HL-60 (cell line): ENCODE data around the gene DNMT1.
"Not testable (repeated sequence)": the region's sequence is repeated elsewhere in the genome, so short reads cannot be mapped to it uniquely, and the experiment has no call there.

Source experiments
- DNase-seq, 2 experiments: peaks; one replicate each; pipeline ENCODE4 v3.0.0-alpha.2; 2010 to 2020; ENCODE audit warnings: low read depth in 1 of 2, low spot score in 1 of 2
- H3K27ac ChIP-seq: fragments of 250-450 bp; sonication (Bioruptor Pico); replicated peaks from 2 replicates; pipeline ENCODE4 v1.5.1; 2020; ENCODE audit warnings: mild to moderate bottlenecking, moderate library complexity
- H3K27me3 ChIP-seq: fragments of 250-450 bp; sonication (Bioruptor Pico); 2 replicates; pipeline ENCODE4 v1.5.1; 2021; ENCODE audit warnings: mild to moderate bottlenecking, moderate library complexity; ENCODE audit not compliant: insufficient read depth, poor library complexity, severe bottlenecking
- H3K4me3 ChIP-seq: replicated peaks from 2 replicates; pipeline ENCODE4 v1.5.1; 2011; ENCODE audit warnings: mild to moderate bottlenecking, control low read depth, low read length; ENCODE audit not compliant: insufficient read depth
- CTCF ChIP-seq: IDR thresholded peaks from one replicate; pipeline ENCODE4 v1.5.1; 2011; ENCODE audit warnings: low read length, control low read depth, inconsistent platforms; ENCODE audit not compliant: insufficient read depth
- GABPA ChIP-seq: IDR thresholded peaks from 2 replicates; pipeline ENCODE4 v1.6.1; 2012; ENCODE audit warnings: low read depth
- POLR2AphosphoS5 ChIP-seq: IDR thresholded peaks from 2 replicates; pipeline ENCODE4 v1.6.1; 2012; ENCODE audit warnings: low read depth
- REST ChIP-seq: IDR thresholded peaks from 2 replicates; pipeline ENCODE4 v1.6.1; 2012; ENCODE audit warnings: low read depth; ENCODE audit not compliant: insufficient replicate concordance
- SPI1 ChIP-seq: IDR thresholded peaks from 2 replicates; pipeline ENCODE4 v1.6.1; 2012; ENCODE audit warnings: low read depth, mild to moderate bottlenecking, borderline replicate concordance

Gene DNMT1

GRCh38 chr19:10180459-10180858, 14.3 kb downstream of the DNMT1 start:
- TF ChIP-seq GABPA (no peak), POLR2AphosphoS5 (no peak), CTCF (no peak), SPI1 (no peak), REST (no peak)
- no peaks in the 10 kb centered on the region for H3K27me3 ChIP-seq
- H3K4me3 ChIP-seq = no peak overlapping the region
- no peak overlapping the region for H3K27ac ChIP-seq
- no peak for DNase-seq

GRCh38 chr19:10180024-10180423, 14.7 kb downstream of the DNMT1 start:
- not testable (repeated sequence) for H3K27ac ChIP-seq, DNase-seq, H3K4me3 ChIP-seq, H3K27me3 ChIP-seq

- DNase-seq = no peak
- TF ChIP-seq POLR2AphosphoS5 (no peak), REST (no peak), SPI1 (no peak), CTCF (no peak), GABPA (no peak)
- H3K27me3 ChIP-seq = no peaks in the 10 kb centered on the region
- no peak overlapping the region for H3K4me3 ChIP-seq
- no peak overlapping the region for H3K27ac ChIP-seq
These were observed 21.2 kb downstream of the DNMT1 start for GRCh38 chr19:10173527-10173926.

GRCh38 chr19:10168386-10168948, 26.3 kb downstream of the DNMT1 start:
- Histone ChIP-seq H3K27me3 (no peaks in the 10 kb centered on the region), H3K4me3 (no peak overlapping the region), H3K27ac (no peak overlapping the region)
- no peak for DNase-seq
- TF ChIP-seq CTCF (no peak), REST (no peak), SPI1 (no peak), POLR2AphosphoS5 (no peak), GABPA (no peak)
